Measurements from ENCODE around the gene SLC29A1. TPM values are rescaled to one million over a fixed set of nuclear protein-coding genes. Genes with fewer than 3 reads are reported as not detected.

Gene SLC29A1
- total RNA-seq, 4 donors from 2014 or later = 51.4 to 83.1 (median 63.8) TPM

DNA sequence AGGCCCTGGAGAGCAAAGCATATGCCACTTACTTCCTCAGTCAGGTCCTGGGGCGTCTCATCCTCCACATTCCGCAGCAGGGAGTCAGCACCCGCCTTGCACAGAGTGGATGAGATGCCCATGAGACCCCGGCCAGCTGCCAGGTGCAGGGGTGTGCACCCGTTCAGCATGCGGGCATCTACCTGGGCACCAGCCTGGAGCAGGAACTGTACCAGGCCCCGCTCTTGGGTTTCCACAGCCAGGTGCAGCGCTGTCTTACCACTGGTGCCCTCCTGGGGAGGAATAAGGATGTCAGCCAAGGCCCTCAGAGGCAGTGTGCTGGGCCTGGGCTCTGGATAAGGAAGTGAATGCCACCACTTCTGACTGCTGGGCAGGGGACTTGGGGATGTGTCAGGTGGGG, 36.6 kb downstream of the SLC29A1 start:
- Histone ChIP-seq H3K27me3 (no peaks in the 10 kb centered on the region), H3K4me3 (no peak overlapping the region), H3K9me3 (no peaks in the 10 kb centered on the region), H3K4me1 (peaks cover 2 to 64% (median 44%) of the 10 kb centered on the region in 4 donors), H3K27ac (no peak overlapping the region), H3K36me3 (peaks cover 0 to 29% (median 0%) of the 10 kb centered on the region in 3 donors)
- WGBS, 2 donors = 81 to 89% methylated on average over 3 to 8 of the region's 8 CpGs
- no peak for DNase-seq (ENCODE audit: low spot score in 2 of 2)
- no peak for TF ChIP-seq POLR2A (IDR thresholded peaks at IDR 0.05)
- TF ChIP-seq, protein P1, sequence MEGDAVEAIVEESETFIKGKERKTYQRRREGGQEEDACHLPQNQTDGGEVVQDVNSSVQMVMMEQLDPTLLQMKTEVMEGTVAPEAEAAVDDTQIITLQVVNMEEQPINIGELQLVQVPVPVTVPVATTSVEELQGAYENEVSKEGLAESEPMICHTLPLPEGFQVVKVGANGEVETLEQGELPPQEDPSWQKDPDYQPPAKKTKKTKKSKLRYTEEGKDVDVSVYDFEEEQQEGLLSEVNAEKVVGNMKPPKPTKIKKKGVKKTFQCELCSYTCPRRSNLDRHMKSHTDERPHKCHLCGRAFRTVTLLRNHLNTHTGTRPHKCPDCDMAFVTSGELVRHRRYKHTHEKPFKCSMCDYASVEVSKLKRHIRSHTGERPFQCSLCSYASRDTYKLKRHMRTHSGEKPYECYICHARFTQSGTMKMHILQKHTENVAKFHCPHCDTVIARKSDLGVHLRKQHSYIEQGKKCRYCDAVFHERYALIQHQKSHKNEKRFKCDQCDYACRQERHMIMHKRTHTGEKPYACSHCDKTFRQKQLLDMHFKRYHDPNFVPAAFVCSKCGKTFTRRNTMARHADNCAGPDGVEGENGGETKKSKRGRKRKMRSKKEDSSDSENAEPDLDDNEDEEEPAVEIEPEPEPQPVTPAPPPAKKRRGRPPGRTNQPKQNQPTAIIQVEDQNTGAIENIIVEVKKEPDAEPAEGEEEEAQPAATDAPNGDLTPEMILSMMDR (IDR thresholded peaks at IDR 0.05) = no peak
- TF ChIP-seq EP300 (IDR thresholded peaks at IDR 0.05) = no peak

DNA sequence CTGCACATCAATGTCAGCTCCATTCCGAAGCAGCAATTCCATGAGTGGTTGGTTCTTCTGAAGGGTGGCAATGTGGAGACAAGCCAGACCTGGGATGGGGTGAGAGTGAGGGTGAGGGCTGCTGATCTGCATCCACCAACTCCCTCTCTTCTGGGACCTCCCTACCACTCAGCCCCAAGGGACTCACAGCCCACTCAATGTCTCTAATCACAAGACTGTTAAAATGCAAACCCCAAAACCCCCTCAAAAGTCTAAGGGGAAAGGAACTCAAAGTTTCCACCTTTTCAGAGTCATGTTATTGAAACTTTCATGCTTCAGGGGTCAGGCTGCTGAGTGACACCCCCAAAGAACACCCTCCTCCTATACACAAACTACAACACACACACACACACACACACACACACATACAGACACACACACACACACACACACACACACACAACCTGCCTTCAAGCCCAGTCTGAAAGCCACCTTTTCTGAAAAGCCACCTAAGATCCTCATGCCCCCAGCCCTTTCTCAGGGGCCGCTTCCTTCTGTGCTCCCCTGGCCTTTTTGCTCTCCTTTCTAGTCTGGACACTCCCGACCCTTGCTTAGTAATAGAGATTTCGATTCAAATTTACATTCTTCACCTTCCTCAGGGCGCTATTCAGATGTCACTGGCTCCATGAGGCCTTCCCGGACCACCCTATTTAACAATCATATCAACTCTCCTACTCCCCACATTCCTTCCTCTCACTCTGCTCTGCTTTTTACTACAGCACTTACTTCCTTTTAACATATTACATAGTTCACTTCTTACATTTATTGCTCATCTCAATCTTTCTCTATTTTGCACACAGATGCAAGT, 37.3 kb downstream of the SLC29A1 start:
- Histone ChIP-seq H3K9me3 (no peaks in the 10 kb centered on the region), H3K4me1 (peaks cover 2 to 59% (median 44%) of the 10 kb centered on the region in 4 donors), H3K36me3 (peaks cover 0 to 22% (median 0%) of the 10 kb centered on the region in 3 donors), H3K4me3 (no peak overlapping the region), H3K27me3 (no peaks in the 10 kb centered on the region), H3K27ac (no peak overlapping the region)
- 91 to 92% methylated on average over 6 of the region's 6 CpGs for WGBS, 2 donors
- DNase-seq (ENCODE audit: low spot score in 2 of 2) = no peak
- TF ChIP-seq, protein P1 (IDR thresholded peaks at IDR 0.05) = no peak
- TF ChIP-seq POLR2A (IDR thresholded peaks at IDR 0.05) (no peak), EP300 (IDR thresholded peaks at IDR 0.05) (no peak)

- Histone ChIP-seq H3K4me1 (peaks cover 2 to 53% (median 35%) of the 10 kb centered on the region in 4 donors), H3K9me3 (no peaks in the 10 kb centered on the region), H3K27ac (no peak overlapping the region), H3K36me3 (peaks cover 0 to 22% (median 0%) of the 10 kb centered on the region in 3 donors), H3K4me3 (no peak overlapping the region), H3K27me3 (no peaks in the 10 kb centered on the region)
- TF ChIP-seq POLR2A (IDR thresholded peaks at IDR 0.05) = no peak
- TF ChIP-seq, protein P1 (IDR thresholded peaks at IDR 0.05) = no peak
- TF ChIP-seq EP300 (IDR thresholded peaks at IDR 0.05) = no peak
- no peak for DNase-seq (ENCODE audit: low spot score in 2 of 2)
- 99 to 100% methylated on average over 2 to 8 of the region's 8 CpGs for WGBS, 2 donors
These were observed 38.2 kb downstream of the SLC29A1 start for GRCh38 chr6:44261581-44261980.

GRCh38 chr6:44262467-44263353, 39.3 kb downstream of the SLC29A1 start:
- peak overlapping the region in 3 of 4 donors; percentile 37 to 92 (median 84) for H3K27ac ChIP-seq
- 53 to 66% methylated on average over 5 to 7 of the region's 7 CpGs for WGBS, 2 donors

GRCh38 chr6:44263354-44264100, 40.1 kb downstream of the SLC29A1 start:
- no peak for TF ChIP-seq POLR2A (IDR thresholded peaks at IDR 0.05)
- TF ChIP-seq, protein P1 (IDR thresholded peaks at IDR 0.05) = no peak
- TF ChIP-seq EP300 (IDR thresholded peaks at IDR 0.05) = no peak
- Histone ChIP-seq H3K27me3 (peaks cover 0 to 7% of the 10 kb centered on the region in 2 donors), H3K4me1 (peaks cover 2 to 43% (median 29%) of the 10 kb centered on the region in 4 donors), H3K4me3 (peak overlapping the region; percentile 60 to 95 (median 85)), H3K36me3 (peaks cover 0 to 19% (median 0%) of the 10 kb centered on the region in 3 donors), H3K9me3 (no peaks in the 10 kb centered on the region), H3K27ac (peak overlapping the region in 3 of 4 donors; percentile 84 to 92 (median 89))
- WGBS, 2 donors = 27 to 32% methylated on average over 9 of the region's 9 CpGs
- no peak for DNase-seq (ENCODE audit: low spot score in 2 of 2)

More at GRCh38 chr6:44262467-44263353, 39.3 kb downstream of the SLC29A1 start:
- no peak for DNase-seq (ENCODE audit: low spot score in 2 of 2)
- Histone ChIP-seq H3K36me3 (peaks cover 0 to 22% (median 0%) of the 10 kb centered on the region in 3 donors), H3K9me3 (no peaks in the 10 kb centered on the region), H3K27me3 (no peaks in the 10 kb centered on the region), H3K4me1 (peaks cover 2 to 49% (median 32%) of the 10 kb centered on the region in 4 donors), H3K4me3 (peak overlapping the region in 3 of 4 donors; percentile 60 to 88 (median 82))
- TF ChIP-seq EP300 (IDR thresholded peaks at IDR 0.05) = no peak
